Epithelial cell of esophagus (primary cell): ENCODE results near the gene MYO1H.
"Not testable (repeated sequence)": the region's sequence is repeated elsewhere in the genome, so short reads cannot be mapped to it uniquely, and the experiment has no call there.

Experiments used
- DNase-seq: peaks from one replicate; pipeline ENCODE4 v3.0.0; 2010; ENCODE audit warnings: low read depth
- H3K4me3 ChIP-seq: 2 replicates; pipeline ENCODE4 v1.5.1; 2011; ENCODE audit warnings: mild to moderate bottlenecking, low read length, control low read depth
- CTCF ChIP-seq: IDR thresholded peaks from 2 replicates; pipeline ENCODE4 v1.5.1; 2011; ENCODE audit warnings: low read depth, mild to moderate bottlenecking, low read length, control low read depth, inconsistent platforms; ENCODE audit not compliant: insufficient read depth; ENCODE audit errors: missing control alignments

Gene MYO1H

GRCh38 chr12:109469517-109469916 lies 121.8 kb downstream of the MYO1H start:
- TF ChIP-seq CTCF: no peak
- H3K4me3 ChIP-seq: no peak overlapping the region

GRCh38 chr12:109473006-109473405 lies 125.3 kb downstream of the MYO1H start:
- H3K4me3 ChIP-seq: no peak overlapping the region
- peak; percentile 36 for DNase-seq
- no peak for TF ChIP-seq CTCF

More at GRCh38 chr12:109469517-109469916, 121.8 kb downstream of the MYO1H start:
- no peak for DNase-seq

- not testable (repeated sequence) for DNase-seq, H3K4me3 ChIP-seq
Measured at GRCh38 chr12:109473526-109474270, 126.0 kb downstream of the MYO1H start.

GRCh38 chr12:109475121-109475520 lies 127.4 kb downstream of the MYO1H start:
- no peak overlapping the region for H3K4me3 ChIP-seq
- TF ChIP-seq CTCF: no peak
- DNase-seq: no peak

- TF ChIP-seq CTCF: no peak
- H3K4me3 ChIP-seq: peak overlapping the region; percentile 98
- DNase-seq: peak; percentile 35
Measured at GRCh38 chr12:109475993-109476806, 128.5 kb downstream of the MYO1H start.

- no peak for DNase-seq
- no peak for TF ChIP-seq CTCF
- H3K4me3 ChIP-seq: peak overlapping the region; percentile 98
Measured at GRCh38 chr12:109476807-109477184, 129.1 kb downstream of the MYO1H start.

- peak within 1 kb of the TSS; percentile 98 for H3K4me3 ChIP-seq
- TF ChIP-seq CTCF: no peak
Measured at GRCh38 chr12:109477185-109477962, 129.7 kb downstream of the MYO1H start, which contains the start of the genes KCTD10 and UBE3B. TSS of gene KCTD10 (minus strand) at chr12:109477300. CDS start at chr12:109477262, 38 bp downstream. TSS of gene UBE3B (plus strand) at chr12:109477634. CDS start at chr12:109483552, 5,918 bp downstream.

More at GRCh38 chr12:109477185-109477962, 129.7 kb downstream of the MYO1H start, which contains the start of the genes KCTD10 and UBE3B:
- peak; percentile 94 for DNase-seq
